Breast epithelium (tissue), 3 donors: ENCODE measurements around the gene CAB39.

Experiments used
- POLR2A ChIP-seq: fragments of 450-650 bp; IDR thresholded peaks from one replicate; pipeline ENCODE4 v1.6.1; 2016; ENCODE audit warnings: antibody characterized with exemption, mild to moderate bottlenecking, moderate library complexity
- POLR2AphosphoS5 ChIP-seq, 3 donors: sonication (generic); formaldehyde crosslinking; IDR thresholded peaks; one replicate each; pipeline ENCODE4 v1.6.1; 2017; ENCODE audit warnings: antibody characterized with exemption in 3 of 3
- TF ChIP-seq, protein P1 (sequence below), 3 donors: fragments of 450-650 bp; IDR thresholded peaks; one replicate each; pipeline ENCODE4 v1.5.1; 2016 to 2017; ENCODE audit warnings: antibody characterized with exemption in 3 of 3, mild to moderate bottlenecking in 3 of 3, moderate library complexity in 3 of 3

- TF ChIP-seq, protein P1, sequence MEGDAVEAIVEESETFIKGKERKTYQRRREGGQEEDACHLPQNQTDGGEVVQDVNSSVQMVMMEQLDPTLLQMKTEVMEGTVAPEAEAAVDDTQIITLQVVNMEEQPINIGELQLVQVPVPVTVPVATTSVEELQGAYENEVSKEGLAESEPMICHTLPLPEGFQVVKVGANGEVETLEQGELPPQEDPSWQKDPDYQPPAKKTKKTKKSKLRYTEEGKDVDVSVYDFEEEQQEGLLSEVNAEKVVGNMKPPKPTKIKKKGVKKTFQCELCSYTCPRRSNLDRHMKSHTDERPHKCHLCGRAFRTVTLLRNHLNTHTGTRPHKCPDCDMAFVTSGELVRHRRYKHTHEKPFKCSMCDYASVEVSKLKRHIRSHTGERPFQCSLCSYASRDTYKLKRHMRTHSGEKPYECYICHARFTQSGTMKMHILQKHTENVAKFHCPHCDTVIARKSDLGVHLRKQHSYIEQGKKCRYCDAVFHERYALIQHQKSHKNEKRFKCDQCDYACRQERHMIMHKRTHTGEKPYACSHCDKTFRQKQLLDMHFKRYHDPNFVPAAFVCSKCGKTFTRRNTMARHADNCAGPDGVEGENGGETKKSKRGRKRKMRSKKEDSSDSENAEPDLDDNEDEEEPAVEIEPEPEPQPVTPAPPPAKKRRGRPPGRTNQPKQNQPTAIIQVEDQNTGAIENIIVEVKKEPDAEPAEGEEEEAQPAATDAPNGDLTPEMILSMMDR (IDR thresholded peaks at IDR 0.05), result no peak
- TF ChIP-seq POLR2A (no peak), POLR2AphosphoS5 (IDR thresholded peaks at IDR 0.05) (no peak)
Measured at GRCh38 chr2:230861552-230862255, 149.1 kb downstream of the CAB39 start.
